HG03196 (cell line): ENCODE results near the gene POMT1.
"Not testable (repeated sequence)": the region's sequence is repeated elsewhere in the genome, so short reads cannot be mapped to it uniquely, and the experiment has no call there.

Source experiments
- ATAC-seq: cut with Tn5 transposase; IDR thresholded peaks from one replicate; pipeline ENCODE4 v1.9.1; 2021; ENCODE audit not compliant: unreplicated experiment

Gene POMT1

DNA sequence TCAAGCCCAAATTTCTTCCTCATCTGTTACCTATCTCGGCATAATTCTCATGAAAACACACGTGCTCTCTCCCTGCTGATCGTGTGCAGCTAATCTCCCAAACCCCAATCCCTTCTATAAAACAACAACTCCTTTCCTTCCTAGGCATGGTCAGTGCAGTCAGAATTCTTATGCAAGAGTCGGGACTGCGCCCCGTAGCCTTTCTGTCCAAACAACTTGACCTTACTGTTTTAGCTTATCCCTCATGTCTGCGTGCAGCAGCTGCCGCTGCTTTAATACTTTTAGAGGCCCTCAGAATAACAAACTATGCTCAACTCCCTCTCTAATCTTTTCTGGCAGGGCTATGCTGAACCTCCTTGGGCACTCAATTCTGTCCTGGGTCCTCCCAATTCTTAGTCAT lies 47.7 kb downstream of the POMT1 start:
- not testable (repeated sequence) for ATAC-seq

DNA sequence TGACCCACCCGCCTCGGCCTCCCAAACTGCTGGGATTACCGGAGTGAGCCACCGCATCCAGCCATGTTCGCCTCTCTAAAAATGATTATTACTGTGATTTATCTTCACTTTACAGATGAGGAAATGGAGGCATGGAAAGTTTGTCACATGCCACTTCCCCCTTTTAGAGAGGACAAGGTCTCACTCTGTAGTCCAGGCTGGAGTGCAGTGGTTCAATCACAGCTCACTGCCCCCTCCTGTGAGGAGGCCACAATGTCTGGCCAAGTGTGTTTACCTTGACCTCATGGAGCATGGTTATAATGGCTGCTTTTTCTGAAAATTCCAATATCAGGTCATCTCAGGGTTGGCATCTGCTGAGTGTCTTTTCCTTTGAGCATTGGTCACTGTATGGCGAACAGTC lies 49.3 kb downstream of the POMT1 start:
- no peak for ATAC-seq

DNA sequence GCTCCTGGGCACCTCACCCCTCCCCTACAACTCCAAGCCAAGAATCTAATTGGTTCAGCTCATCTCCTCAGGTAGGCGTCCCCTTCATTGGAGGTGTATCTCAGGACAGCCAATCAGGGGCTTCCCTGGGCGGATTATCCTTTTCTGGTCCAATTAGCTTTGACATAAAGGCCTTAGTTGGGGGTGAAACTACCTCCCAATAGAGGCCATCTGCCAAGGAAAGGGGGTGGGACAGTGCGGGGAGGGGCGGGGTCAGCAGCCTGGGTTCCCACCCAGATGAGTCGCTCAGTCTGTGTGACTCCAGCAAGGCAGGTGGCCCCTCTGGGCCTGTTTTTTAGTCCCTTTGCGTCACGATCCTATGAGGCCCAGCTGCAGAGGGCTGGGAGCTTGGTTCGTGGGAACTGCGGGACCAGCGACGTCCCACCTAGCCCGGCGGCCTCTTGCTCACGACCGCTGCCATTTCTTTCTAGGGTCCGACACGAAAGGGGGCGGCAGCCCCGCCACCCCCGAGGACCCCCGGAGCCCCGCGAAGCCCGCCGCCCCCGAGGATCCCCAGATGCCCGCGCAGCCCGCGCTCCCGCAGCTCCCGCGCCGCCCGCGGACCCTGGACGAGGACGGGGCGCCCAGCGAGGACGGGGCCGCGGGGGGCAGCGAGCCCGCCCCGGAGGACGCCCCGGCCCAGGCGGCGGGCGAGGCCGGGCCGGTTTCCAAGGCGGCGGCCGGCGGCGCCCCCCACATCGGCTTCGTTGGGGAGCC lies 51.5 kb downstream of the POMT1 start:
- no peak for ATAC-seq

DNA sequence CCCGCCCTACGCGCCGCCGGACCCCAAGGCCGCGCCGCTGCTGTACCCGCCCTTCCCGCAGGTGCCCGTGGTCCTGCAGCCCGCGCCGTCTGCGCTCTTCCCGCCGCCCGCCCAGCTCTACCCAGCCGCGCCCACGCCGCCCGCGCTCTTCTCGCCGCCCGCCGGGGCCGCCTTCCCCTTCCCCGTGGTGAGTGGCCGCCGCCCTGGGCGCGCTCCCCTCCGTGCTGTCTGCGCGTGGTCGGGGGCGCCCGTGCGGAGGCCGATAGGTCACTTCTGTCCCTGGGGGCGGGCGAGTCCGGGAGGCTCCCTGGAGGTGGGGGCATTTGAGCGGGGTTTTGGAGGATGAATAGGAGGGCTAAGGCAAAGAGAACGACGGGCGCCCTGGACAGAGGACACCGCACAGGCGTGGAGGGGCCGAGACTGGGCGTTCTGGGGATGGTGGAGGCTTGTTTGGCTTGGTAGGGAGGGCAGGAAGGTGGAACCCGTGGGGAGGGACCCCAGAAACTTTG lies 52.2 kb downstream of the POMT1 start:
- no peak for ATAC-seq

DNA sequence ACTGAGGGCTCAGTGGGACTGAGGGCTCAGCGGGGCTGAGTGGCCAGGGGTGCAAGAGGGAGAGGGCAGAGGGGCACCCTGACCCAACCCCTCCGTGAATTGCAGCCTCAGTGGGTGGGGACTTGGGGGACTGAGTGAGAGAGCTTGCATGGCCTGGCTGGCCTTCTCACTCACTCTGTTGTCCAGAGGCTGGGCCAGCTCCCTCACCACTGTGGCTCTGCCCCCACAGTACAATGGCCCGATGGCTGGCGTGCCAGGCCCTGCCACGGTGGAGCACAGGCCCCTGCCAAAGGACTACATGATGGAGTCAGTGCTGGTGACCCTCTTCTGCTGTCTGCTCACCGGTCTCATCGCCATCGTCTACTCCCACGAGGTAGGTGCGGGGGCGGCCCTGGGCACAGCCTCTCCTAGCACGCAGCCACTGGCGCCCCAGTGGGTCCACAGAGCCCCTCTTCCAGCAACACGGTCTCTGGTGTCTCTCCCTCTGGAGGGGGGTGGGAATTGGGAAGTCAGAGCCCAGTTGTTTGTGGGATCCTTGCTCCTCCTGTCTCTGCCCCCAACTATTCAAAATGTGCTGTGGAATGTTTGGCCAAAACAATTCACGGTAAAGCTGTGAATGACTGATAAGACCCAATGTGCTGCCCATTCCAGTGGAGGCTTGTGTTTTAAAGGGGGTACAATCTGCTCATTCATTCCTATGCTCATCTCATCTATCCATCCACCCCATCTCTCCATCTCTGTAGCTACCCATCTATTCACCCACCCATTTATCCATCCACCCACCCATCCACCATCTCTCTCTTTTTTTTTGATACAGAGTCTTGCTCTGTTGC lies 53.3 kb downstream of the POMT1 start:
- no peak for ATAC-seq

DNA sequence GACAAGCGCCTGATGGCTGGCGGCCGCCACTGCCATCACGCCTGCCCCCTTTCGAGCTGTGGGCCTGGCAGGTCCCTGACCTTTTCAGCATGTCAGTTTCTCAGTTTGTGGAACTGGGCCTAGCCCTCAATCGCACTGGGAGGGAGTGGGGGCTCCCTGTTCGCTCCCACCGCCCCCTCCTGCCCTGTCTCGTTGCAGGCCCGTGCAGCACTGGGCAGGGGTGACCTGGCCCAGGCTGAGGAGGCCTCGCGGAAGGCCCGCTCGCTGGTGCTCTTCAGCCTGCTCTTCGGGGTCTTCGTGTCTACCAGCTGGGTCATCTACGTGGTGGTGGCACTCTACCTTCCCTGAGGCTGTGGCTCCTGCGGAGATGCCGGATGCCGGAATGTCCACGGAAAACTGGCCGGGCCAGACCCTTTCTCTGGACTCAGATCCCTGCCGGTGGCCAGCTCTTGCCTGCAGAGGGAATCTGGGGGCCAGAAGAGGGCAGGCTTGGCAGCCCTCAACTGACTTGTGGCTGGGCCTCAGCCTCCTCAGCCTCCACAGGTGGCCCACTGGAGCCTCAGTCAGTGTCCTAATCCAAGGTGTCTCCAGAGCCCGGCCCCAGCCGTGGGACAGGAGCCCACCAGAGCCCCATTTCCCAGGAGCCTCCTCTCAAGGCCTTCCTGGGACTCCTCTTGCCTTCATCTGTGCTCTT lies 55.3 kb downstream of the POMT1 start:
- ATAC-seq: no peak

DNA sequence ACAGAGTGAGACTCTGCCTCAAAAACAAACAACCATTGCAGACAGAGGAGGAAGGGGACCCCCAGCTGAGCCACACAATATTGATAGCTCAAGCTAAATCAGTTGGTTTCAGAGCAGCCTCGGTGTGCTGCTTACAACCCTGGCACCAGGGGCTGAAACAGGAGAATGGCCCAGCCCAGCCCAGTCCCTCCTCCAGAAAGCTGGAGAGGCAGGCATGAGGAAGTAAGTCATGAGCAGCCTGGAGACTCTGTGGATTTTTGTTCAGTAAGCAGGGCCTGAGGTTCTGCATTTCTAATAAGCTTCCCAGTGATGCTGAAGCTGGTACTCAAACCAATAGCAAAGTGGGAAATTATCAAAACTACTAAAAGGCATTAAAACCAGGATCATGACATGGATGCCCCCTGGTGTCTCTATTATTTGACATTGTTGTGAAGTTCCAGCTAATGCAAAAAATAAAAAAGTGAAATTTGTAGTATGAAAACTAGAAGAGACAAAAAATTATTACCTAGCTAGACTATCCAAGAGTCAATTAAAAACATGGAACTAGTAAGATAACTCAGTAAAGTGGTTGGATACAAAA lies 56.8 kb downstream of the POMT1 start:
- ATAC-seq: no peak

DNA sequence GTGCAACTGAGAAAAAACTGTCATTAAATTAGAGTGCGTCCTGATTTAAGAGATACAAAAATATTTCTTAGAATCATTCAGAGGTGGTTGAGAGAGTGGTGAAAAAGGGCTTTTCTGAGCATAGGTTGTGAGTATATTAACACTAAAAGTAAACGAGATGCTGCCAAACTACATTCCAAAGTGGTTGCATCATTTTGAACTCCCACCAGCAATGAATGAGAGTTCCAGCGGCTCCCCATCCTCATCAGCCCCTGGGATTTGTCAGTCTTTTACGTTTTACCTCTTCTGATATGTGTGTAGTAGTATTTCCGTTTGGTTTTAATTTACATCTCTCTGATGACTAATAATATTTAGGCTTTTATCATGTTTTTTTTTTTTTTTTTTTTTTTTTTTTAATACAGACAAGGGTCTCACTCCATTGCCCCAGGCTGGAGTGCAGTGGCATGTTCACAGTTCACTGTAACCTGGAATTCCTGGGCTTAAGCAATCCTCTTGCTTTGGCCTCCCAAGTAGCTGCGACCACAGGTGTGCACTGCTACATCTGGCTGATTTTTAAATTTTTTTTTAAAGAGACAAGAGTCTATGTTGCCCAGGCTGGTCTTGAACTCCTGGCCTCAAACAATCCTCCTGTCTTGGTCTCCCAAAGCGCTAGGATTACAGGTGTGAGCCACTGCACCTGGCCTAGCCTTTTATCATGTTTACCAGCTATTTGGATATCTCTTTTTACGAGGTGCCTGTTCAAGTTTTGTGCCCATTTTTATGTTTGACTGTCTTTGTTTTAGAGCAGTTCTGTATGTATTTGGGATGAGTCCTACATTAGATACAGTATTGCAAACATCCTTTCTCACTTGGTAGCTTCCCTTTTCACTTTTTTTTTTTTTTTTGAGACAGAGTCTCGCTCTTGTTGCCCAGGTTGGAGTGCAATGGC lies 59.6 kb downstream of the POMT1 start:
- no peak for ATAC-seq

DNA sequence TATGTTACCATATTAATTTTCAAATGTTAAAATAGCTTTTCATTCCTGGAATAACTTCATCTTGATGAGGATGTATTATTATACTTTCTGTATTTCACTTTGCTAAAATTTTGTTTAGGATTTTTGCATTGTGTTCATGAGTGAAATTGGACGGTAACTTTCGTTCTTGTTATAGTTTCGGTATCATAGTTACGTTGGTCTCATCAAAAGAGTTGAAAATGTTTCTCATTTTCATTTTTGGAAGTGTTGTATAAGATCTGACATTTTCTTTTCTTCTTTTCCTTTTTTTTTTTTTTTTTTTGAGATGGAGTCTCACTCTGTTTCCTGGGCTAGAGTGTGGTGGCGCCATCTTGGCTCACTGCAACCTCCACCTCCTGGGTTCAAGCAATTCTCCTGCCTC lies 62.7 kb downstream of the POMT1 start:
- no peak for ATAC-seq

DNA sequence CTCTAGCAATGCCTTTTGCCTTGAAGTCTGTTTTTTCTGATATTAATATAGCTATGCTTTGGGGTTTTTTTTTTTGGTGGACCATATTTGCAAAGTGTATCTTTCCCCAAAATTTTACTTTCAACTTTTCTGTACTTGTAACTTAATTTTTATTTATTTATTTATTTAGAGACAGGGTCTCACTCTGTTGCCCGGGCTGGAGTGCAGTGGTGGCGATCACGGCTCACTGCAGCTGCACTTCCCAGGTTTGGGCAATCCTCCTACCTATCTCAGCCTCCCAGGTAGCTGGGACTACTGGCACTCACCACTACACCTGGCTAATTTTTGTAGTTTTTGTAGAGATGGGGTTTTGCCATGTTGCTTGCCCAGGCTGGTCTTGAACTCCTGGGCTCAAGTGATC lies 63.4 kb downstream of the POMT1 start:
- ATAC-seq: no peak

DNA sequence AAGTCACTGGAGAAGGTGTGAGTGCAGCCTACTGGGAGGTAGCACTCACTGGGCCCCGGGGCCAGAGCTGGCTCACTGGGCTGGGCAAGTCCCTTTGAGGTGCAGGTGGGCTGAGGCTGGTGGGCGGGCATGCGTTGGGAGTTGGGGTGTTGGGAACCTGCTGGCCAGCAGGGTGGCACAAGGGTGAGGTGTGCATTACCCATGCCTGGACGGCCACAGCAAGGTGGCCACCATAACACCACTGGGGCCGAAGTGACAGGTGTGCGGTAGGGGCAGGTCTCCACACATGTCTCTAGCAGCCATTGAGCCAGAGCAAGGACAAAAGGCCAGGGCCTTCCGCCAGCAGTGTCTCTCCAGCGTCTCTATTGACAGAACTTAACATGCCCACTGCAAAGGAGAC lies 65.2 kb downstream of the POMT1 start:
- no peak for ATAC-seq
